ENCODE measurements around the gene FAM240B.

Gene FAM240B

DNA sequence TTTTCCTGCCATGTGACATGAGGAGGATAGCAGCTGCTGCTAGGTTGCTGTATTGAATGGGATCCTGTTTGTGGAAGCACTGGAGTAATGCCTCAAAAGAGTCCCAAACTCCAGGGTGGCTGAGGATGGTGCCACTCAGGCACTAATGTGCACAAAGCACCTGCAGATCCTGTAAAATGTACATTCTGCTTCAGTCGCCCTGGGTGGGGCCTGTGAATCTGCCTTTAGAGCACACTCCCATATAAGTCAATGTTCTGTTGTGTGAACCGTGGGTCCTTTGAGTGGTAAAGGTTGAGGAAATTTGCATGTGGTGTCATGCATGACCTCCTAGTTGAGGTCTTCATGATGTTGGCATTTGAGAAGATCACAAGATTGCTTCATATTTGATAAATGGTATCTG, 67.9 kb downstream of the FAM240B start:
- no peak overlapping the region for H3K4me3 ChIP-seq (ENCODE audit: control insufficient read depth, low read depth, low read length)
- DNase-seq (ENCODE audit: low read depth), result no peak
- TF ChIP-seq, protein P1, sequence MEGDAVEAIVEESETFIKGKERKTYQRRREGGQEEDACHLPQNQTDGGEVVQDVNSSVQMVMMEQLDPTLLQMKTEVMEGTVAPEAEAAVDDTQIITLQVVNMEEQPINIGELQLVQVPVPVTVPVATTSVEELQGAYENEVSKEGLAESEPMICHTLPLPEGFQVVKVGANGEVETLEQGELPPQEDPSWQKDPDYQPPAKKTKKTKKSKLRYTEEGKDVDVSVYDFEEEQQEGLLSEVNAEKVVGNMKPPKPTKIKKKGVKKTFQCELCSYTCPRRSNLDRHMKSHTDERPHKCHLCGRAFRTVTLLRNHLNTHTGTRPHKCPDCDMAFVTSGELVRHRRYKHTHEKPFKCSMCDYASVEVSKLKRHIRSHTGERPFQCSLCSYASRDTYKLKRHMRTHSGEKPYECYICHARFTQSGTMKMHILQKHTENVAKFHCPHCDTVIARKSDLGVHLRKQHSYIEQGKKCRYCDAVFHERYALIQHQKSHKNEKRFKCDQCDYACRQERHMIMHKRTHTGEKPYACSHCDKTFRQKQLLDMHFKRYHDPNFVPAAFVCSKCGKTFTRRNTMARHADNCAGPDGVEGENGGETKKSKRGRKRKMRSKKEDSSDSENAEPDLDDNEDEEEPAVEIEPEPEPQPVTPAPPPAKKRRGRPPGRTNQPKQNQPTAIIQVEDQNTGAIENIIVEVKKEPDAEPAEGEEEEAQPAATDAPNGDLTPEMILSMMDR (conservative IDR thresholded peaks at IDR 0.05; ENCODE audit: control insufficient read depth, insufficient read depth, low read depth, low read length), result no peak

DNA sequence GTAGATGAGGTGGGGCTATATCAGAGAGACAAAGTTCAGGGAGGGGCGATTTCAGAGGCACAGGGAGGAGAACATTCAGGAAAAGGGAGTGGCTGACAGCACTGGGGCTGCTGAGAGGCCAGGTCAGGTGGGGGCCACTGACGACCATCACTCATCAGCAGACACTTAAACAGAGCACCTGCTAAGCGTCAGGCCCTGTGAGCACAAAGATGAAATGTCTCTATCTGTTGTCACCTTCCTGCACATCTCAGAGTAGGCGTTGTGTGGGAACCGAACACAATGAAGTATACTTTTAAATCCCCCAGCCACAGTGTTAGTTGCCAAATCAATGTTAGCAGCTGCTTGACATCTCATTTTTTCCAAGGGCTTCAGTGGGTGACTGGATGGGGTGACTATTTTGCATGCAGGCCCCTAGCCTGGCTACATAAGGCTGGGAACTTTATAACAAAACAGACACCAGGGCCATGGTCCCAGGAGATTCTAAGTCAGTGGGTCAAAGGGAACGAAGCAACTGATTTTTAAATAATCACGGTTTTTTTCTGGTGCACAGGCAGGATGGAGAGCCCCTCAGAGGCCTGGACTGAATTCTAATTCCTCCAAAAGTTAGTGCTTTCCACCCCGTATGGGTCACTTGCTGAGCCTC, 68.4 kb downstream of the FAM240B start:
- TF ChIP-seq, protein P1 (conservative IDR thresholded peaks at IDR 0.05; ENCODE audit: control insufficient read depth, insufficient read depth, low read depth, low read length), result no peak
- DNase-seq (ENCODE audit: low read depth), result no peak
- H3K4me3 ChIP-seq (ENCODE audit: control insufficient read depth, low read depth, low read length), result no peak overlapping the region

DNA sequence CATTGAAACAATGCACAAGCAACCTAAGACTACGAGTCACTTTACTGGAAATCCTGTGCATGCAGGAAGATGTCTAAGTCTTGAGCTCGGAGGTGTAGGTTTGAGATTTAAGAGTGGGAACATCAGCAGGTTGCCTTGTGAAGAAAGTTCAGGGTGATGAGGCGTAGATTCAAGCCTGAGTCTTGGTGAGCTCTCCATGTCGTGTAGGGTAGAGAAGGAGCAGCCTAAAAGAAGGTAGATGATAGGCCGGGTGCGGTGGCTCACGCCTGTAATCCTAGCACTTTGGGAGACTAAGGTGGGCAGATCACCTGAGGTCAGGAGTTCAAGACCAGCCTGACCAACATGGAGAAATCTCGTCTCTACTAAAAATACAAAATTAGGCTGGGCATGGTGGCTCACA, 69.4 kb downstream of the FAM240B start:
- TF ChIP-seq, protein P1 (conservative IDR thresholded peaks at IDR 0.05; ENCODE audit: control insufficient read depth, insufficient read depth, low read depth, low read length), result no peak
- DNase-seq (ENCODE audit: low read depth), result no peak
- no peak overlapping the region for H3K4me3 ChIP-seq (ENCODE audit: control insufficient read depth, low read depth, low read length)

DNA sequence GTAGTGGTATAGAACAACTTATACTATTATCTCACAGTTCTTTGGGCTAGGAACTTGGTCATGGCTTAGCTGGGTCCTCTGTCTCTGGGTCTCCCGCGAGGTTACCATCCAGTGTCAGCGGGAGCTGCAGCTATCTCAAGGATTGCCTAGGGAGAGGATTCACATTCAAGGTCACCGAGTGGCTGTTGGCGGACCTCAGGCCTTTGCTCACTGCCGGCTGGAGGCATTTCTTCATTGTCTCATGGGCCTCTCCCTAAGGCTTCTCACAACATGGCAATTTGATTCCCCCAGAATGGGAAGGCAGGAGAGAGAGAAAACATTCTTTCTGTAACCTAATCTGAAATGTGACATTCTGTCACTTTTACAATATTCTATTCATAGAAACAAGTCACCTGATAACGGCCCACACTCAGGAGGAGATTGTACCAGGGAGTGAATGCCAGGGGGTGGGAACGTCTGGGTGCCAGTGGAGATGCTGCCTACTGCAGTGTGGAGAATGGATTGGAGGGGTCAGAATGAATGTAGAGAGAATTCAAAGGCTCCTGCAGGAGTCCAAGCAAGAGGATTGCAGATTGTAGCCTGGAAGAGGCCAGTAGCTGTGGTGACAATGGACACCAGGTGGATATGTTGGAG, 70.1 kb downstream of the FAM240B start:
- TF ChIP-seq, protein P1 (conservative IDR thresholded peaks at IDR 0.05; ENCODE audit: control insufficient read depth, insufficient read depth, low read depth, low read length), result no peak
- no peak for DNase-seq (ENCODE audit: low read depth)

DNA sequence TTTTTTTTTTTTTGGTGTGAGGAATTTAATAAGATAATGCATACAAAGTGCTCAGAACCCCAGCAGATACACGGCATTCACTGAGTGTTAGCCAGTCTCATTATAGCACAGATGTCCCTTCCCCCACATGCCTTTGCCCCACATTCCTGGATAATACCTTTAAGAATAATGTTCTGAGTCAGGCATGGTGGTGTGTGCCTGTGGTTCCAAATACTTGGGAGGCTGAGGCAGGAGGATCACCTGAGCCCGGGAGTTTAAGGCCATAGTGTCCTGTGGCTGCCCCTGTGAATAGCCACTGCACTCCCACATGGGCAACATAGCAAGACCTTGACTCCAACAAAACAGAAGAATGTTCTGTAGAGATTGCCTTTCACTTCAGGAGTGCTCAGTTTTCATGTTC, 75.3 kb downstream of the FAM240B start:
- no peak overlapping the region for H3K4me3 ChIP-seq (ENCODE audit: control insufficient read depth, low read depth, low read length)
- no peak for DNase-seq (ENCODE audit: low read depth)
- TF ChIP-seq, protein P1 (conservative IDR thresholded peaks at IDR 0.05; ENCODE audit: control insufficient read depth, insufficient read depth, low read depth, low read length), result no peak

More for the DNA sequence above, 70.1 kb downstream of the FAM240B start:
- H3K4me3 ChIP-seq (ENCODE audit: control insufficient read depth, low read depth, low read length), result no peak overlapping the region

Measured in fibroblast of mammary gland (primary cell).